ENCODE data around the gene GET4.
A peak's percentile ranks its signal among the peaks of the same experiment; 100 is the strongest.
"Not testable (repeated sequence)": the region's sequence is repeated elsewhere in the genome, so short reads cannot be mapped to it uniquely, and the experiment has no call there.

Gene GET4

GRCh38 chr7:916291-916941, 40.1 kb downstream of the GET4 start:
- no peak for DNase-seq (ENCODE audit: low spot score)

GRCh38 chr7:917255-918117, 41.1 kb downstream of the GET4 start:
- no peak for DNase-seq (ENCODE audit: low spot score)

GRCh38 chr7:918118-918425, 41.7 kb downstream of the GET4 start:
- no peak for DNase-seq (ENCODE audit: low spot score)

- DNase-seq (ENCODE audit: low spot score), result no peak
Observed at GRCh38 chr7:918441-919113, 42.2 kb downstream of the GET4 start.

- no peak for DNase-seq (ENCODE audit: low spot score)
Observed at GRCh38 chr7:919114-919442, 42.7 kb downstream of the GET4 start.

- no peak for DNase-seq (ENCODE audit: low spot score)
Observed at GRCh38 chr7:919924-920341, 43.6 kb downstream of the GET4 start.

- no peak for DNase-seq (ENCODE audit: low spot score)
Observed at GRCh38 chr7:920351-921070, 44.2 kb downstream of the GET4 start.

GRCh38 chr7:921071-921461, 44.7 kb downstream of the GET4 start:
- no peak for DNase-seq (ENCODE audit: low spot score)

GRCh38 chr7:921581-922333, 45.4 kb downstream of the GET4 start:
- no peak for DNase-seq (ENCODE audit: low spot score)

- DNase-seq (ENCODE audit: low spot score), result peak; percentile 49
Observed at GRCh38 chr7:922334-923107, 46.2 kb downstream of the GET4 start.

GRCh38 chr7:923108-924041, 47.0 kb downstream of the GET4 start:
- DNase-seq (ENCODE audit: low spot score), result peak; percentile 95

- DNase-seq (ENCODE audit: low spot score), result not testable (repeated sequence)
Observed at GRCh38 chr7:924042-924441, 47.7 kb downstream of the GET4 start.

GRCh38 chr7:924541-925231, 48.3 kb downstream of the GET4 start:
- peak; percentile 59 for DNase-seq (ENCODE audit: low spot score)

GRCh38 chr7:925601-926000, 49.2 kb downstream of the GET4 start:
- DNase-seq (ENCODE audit: low spot score), result peak; percentile 79

- DNase-seq (ENCODE audit: low spot score), result no peak
Observed at GRCh38 chr7:926061-927030, 50.0 kb downstream of the GET4 start.

GRCh38 chr7:927031-927671, 50.8 kb downstream of the GET4 start:
- no peak for DNase-seq (ENCODE audit: low spot score)

GRCh38 chr7:929311-929711, 53.0 kb downstream of the GET4 start:
- DNase-seq (ENCODE audit: low spot score), result no peak

All from CD4-positive, alpha-beta T cell treated with Interleukin-2 at 100 ng/mL for 4 hours (primary cell).